HG03558 (cell line): Measurements from ENCODE around the gene SARDH.

Experiments used
- ATAC-seq: cut with Tn5 transposase; IDR thresholded peaks from one replicate; pipeline ENCODE4 v1.9.1; 2021; ENCODE audit warnings: moderate number of reproducible peaks; ENCODE audit not compliant: unreplicated experiment; ENCODE audit errors: extremely low read depth

SARDH gene

DNA sequence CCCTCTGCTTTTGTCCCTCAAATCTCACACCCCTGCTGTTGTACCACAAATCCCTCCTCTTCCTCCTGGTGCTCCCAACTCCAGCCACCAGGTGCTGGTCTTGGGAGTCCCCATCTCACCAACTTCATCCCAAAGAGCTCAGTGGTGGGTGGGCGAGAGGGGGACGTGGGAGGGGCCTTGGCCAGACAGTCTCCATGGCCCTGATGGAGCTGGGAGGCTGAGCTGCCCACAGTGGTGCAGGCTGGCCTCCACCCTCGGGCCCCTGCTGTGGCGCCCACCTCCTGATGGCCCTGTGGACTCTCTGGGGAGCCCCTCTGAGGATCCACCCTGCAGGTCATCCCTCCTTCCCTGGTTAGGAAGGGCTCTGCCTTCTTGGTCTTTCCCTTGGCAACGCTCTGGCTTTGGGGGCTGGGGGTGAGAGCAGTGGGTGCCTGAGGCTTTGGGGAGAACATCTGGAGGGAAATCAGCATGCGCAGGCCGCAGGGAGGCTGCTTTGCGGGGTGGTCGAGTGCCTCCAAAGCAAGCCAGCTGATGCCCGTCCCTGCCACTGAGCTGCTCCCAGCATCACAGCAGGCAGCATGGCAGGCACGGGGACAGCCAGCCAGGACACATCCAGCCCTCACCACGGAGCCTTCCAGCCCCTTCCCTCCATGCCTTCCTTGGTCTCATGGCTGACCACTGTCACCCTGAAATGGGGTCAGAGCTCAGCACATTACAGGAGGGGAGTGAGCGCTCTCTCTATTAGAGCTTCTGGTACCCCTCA is 121.3 kb downstream of the SARDH start:
- ATAC-seq: no peak

- no peak for ATAC-seq
Measured at GRCh38 chr9:133615606-133616188, 122.5 kb downstream of the SARDH start.

GRCh38 chr9:133615186-133615585 is 123.0 kb downstream of the SARDH start:
- no peak for ATAC-seq

- ATAC-seq: no peak
Measured at GRCh38 chr9:133614678-133615077, 123.5 kb downstream of the SARDH start.

GRCh38 chr9:133614056-133614455 is 124.1 kb downstream of the SARDH start:
- ATAC-seq: no peak
